Uterus (tissue), 4 donors: ENCODE measurements around the gene BBS9. TPM values are rescaled to one million over a fixed set of nuclear protein-coding genes. Genes with fewer than 3 reads are reported as not detected.

Source experiments
- DNase-seq, 2 donors: peaks; one replicate each; pipeline ENCODE4 v3.0.0-alpha.2; 2019 to 2020
- H3K27ac ChIP-seq, 2 donors: fragments of 200-600 bp; sonication (generic); 1 replicate in 1 of 2; 2 replicates in 1 of 2; pipeline ENCODE4 v1.5.1; 2016 to 2018
- H3K27me3 ChIP-seq, 2 donors: fragments of 200-600 bp; sonication (generic); one replicate each; pipeline ENCODE4 v1.5.1; 2018 to 2019; ENCODE audit warnings: control low read depth in 1 of 2
- H3K36me3 ChIP-seq, 2 donors: fragments of 200-600 bp; sonication (generic); one replicate each; pipeline ENCODE4 v1.5.1; 2019; ENCODE audit warnings: control low read depth in 1 of 2
- H3K4me1 ChIP-seq, 2 donors: fragments of 200-600 bp; sonication (generic); one replicate each; pipeline ENCODE4 v1.5.1; 2018 to 2019; ENCODE audit warnings: control low read depth in 1 of 2
- H3K4me3 ChIP-seq, 2 donors: fragments of 200-600 bp; sonication (generic); 1 replicate in 1 of 2; 2 replicates in 1 of 2; pipeline ENCODE4 v1.5.1; 2018 to 2019; ENCODE audit warnings: mild to moderate bottlenecking in 1 of 2
- H3K9me3 ChIP-seq, 2 donors: fragments of 200-600 bp; sonication (generic); one replicate each; pipeline ENCODE4 v1.5.1; 2019; ENCODE audit warnings: control low read depth in 1 of 2
- POLR2A ChIP-seq, 2 donors: fragments of 450-650 bp; IDR thresholded peaks; one replicate each; pipeline ENCODE4 v1.6.1; 2016; ENCODE audit warnings: antibody characterized with exemption in 2 of 2, mild to moderate bottlenecking in 1 of 2, moderate library complexity in 1 of 2
- intact Hi-C: fragments of 100-400 bp; cut with DNase I; formaldehyde crosslinking; loops from one replicate; pipeline ENCODE4 v1.15.1; 2023; ENCODE audit warnings: low total_unique reads
- total RNA-seq, 4 donors: library from RNA; depleted of rRNA in 3 of 4; stranded (reverse); fragments of >200 nt in 3 of 4; gene quantifications; one replicate each; pipeline versions ENCODE4 v1.1.0 to v1.2.4, GENCODE V29; 2014 to 2023
- TF ChIP-seq, protein P1 (sequence below), 4 experiments: fragments of 200-600 bp in 2 of 4; fragments of 450-650 bp in 2 of 4; sonication (generic) in 2 of 4; IDR thresholded peaks; one replicate each; pipeline ENCODE4 v1.5.1; 2016 to 2019; ENCODE audit warnings: antibody characterized with exemption in 4 of 4, mild to moderate bottlenecking in 2 of 4, moderate library complexity in 1 of 4
- donor health status: DM: yes; HTN: yes; CAD: no.

The BBS9 gene
- total RNA-seq, 4 donors from 2014 or later = 24.1 to 77.4 (median 39.4) TPM

DNA sequence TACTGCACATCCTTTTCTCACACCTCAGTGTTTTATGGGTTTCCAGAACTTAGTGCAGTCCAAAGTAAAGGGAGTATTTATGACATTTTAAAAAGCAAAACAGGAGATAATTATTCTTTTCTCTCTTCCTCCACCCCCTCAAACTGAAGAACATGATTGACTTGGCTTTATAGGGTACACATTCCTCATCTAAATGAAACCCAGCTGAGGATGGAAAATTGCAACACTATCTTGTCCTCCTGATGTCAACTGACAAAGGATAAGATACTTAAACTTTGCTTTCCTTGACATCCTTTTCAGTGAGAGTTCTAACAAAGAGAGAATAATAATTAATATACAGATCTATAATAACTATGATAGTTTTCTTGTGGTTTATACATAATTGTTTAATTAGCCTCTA, 299.1 kb downstream of the BBS9 start:
- H3K4me3 ChIP-seq = no peak overlapping the region
- H3K4me1 ChIP-seq = no peaks in the 10 kb centered on the region
- H3K27me3 ChIP-seq = no peaks in the 10 kb centered on the region
- no peaks in the 10 kb centered on the region for H3K36me3 ChIP-seq
- H3K27ac ChIP-seq = no peak overlapping the region
- TF ChIP-seq, protein P1, sequence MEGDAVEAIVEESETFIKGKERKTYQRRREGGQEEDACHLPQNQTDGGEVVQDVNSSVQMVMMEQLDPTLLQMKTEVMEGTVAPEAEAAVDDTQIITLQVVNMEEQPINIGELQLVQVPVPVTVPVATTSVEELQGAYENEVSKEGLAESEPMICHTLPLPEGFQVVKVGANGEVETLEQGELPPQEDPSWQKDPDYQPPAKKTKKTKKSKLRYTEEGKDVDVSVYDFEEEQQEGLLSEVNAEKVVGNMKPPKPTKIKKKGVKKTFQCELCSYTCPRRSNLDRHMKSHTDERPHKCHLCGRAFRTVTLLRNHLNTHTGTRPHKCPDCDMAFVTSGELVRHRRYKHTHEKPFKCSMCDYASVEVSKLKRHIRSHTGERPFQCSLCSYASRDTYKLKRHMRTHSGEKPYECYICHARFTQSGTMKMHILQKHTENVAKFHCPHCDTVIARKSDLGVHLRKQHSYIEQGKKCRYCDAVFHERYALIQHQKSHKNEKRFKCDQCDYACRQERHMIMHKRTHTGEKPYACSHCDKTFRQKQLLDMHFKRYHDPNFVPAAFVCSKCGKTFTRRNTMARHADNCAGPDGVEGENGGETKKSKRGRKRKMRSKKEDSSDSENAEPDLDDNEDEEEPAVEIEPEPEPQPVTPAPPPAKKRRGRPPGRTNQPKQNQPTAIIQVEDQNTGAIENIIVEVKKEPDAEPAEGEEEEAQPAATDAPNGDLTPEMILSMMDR (IDR thresholded peaks at IDR 0.05) = no peak
- no peak for TF ChIP-seq POLR2A (IDR thresholded peaks at IDR 0.05)
- intact Hi-C loops = no loop called here
- no peaks in the 10 kb centered on the region for H3K9me3 ChIP-seq
- no peak for DNase-seq

DNA sequence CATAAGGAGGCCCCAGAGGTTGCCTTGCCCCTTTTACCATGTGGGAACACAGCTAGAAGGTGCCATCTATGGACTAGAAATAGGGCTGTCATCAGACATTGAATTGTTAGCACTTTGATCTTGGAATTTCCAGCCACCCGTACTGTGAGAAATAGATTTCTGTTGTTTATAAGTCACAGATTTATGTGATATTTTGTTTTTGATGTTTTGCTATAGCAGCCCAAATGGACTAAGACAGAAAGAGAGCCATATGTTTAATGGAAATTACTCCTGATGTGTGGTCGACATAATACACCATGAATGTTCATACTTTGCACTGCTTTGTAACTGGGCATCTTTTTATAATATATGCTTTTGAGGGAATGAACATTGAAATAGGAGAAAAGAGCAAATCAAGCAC, 302.2 kb downstream of the BBS9 start:
- H3K27me3 ChIP-seq = no peaks in the 10 kb centered on the region
- TF ChIP-seq POLR2A (IDR thresholded peaks at IDR 0.05) = no peak
- TF ChIP-seq, protein P1 (IDR thresholded peaks at IDR 0.05) = no peak
- no peak overlapping the region for H3K27ac ChIP-seq
- no peaks in the 10 kb centered on the region for H3K4me1 ChIP-seq
- no peak for DNase-seq
- intact Hi-C loops = no loop called here
- no peak overlapping the region for H3K4me3 ChIP-seq
- H3K9me3 ChIP-seq = no peaks in the 10 kb centered on the region
- H3K36me3 ChIP-seq = no peaks in the 10 kb centered on the region

DNA sequence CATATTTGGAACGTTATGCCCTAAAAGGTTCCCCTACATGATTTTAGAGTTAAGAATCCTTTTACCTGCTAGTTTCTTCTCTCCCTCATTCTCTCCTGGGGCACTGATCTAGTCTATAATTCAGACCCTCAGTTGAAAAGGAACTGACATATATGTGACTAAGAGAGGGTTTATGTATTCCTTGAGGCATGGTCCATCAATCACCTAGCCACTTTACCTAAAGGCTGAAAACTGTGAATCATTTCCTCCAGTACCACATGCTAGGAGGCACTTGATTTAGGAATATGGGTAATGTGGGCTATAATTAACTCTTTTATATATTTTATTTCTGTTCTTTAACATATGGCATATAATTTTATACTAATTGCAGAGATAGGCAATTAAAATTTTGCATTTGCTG, 303.5 kb downstream of the BBS9 start:
- no peak for DNase-seq
- Histone ChIP-seq H3K36me3 (no peaks in the 10 kb centered on the region), H3K4me1 (no peaks in the 10 kb centered on the region), H3K27ac (no peak overlapping the region), H3K9me3 (no peaks in the 10 kb centered on the region), H3K27me3 (no peaks in the 10 kb centered on the region), H3K4me3 (no peak overlapping the region)
- intact Hi-C loops = no loop called here
- TF ChIP-seq, protein P1 (IDR thresholded peaks at IDR 0.05) = no peak
- no peak for TF ChIP-seq POLR2A (IDR thresholded peaks at IDR 0.05)

DNA sequence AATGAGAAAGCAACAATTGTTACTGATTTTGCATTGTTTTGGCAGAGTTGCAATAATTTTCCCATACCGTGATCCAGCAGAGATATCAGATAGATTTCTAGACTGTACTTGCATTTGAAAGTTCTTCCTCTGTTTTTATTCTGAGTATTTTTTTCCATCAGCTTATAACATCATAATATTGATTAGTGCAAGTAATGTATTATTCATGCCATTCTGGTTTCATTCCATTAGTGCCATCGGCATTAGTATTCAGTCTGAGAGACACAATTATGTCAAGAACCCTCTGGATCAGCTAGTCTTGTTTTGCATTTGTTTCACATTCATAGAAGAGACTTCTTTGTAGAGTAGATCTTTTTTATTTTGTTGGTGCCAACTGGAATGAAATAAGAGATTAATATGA, 304.0 kb downstream of the BBS9 start:
- Histone ChIP-seq H3K9me3 (no peaks in the 10 kb centered on the region), H3K27ac (no peak overlapping the region), H3K36me3 (no peaks in the 10 kb centered on the region), H3K4me3 (no peak overlapping the region), H3K4me1 (no peaks in the 10 kb centered on the region), H3K27me3 (no peaks in the 10 kb centered on the region)
- no peak for TF ChIP-seq POLR2A (IDR thresholded peaks at IDR 0.05)
- TF ChIP-seq, protein P1 (IDR thresholded peaks at IDR 0.05) = no peak
- intact Hi-C loops = no loop called here
- no peak for DNase-seq

DNA sequence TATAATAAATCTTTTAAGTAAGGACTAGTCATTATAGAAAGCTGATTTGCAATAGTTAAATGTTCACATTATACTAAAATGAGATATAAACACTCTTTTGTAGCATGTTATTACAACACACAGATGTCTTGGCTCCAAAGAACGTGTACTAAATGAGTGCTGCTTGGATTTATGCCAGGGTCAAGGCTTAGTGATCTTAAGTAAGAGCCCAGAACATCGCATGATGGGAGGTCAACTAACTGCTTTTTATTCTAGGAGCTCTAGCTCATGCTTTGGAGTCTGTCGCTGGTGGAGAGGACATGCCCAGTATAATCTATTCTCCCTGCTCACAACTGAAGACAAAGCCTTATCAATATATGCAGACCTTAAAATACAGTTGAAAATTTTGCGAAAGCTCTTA, 315.1 kb downstream of the BBS9 start:
- H3K4me1 ChIP-seq = no peaks in the 10 kb centered on the region
- H3K9me3 ChIP-seq = no peaks in the 10 kb centered on the region
- TF ChIP-seq, protein P1 (IDR thresholded peaks at IDR 0.05) = no peak
- TF ChIP-seq POLR2A (IDR thresholded peaks at IDR 0.05) = no peak
- DNase-seq = peak in 1 of 2 donors; percentile 42
- no peak overlapping the region for H3K27ac ChIP-seq
- intact Hi-C loops = no loop called here
- no peaks in the 10 kb centered on the region for H3K36me3 ChIP-seq
- no peaks in the 10 kb centered on the region for H3K27me3 ChIP-seq
- no peak overlapping the region for H3K4me3 ChIP-seq
